Measurements from ENCODE around the gene MACROD1. TPM values are rescaled to one million over a fixed set of nuclear protein-coding genes. Genes with fewer than 3 reads are reported as not detected.

MACROD1 gene
- total RNA-seq, 1 experiment from 2014 or later: not detected

DNA sequence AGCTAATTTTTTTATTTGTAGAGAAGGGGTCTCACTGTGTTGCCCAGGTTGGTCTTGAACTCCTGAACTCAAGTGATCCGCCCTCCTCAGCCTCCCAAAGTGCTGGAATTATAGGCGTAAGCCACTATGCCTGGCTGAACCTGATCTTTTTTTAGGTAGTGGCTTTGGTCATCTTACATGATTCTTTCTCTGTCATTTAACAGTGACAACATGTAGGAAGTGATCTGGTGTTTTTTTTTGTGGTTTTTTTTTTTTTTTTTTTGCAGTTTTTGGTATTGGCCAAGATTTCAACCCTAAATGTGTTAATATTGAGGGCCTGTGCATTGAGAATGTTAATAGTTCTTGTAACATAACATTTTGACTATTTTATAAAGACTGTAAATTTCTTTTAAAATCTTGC lies 32.6 kb upstream of the MACROD1 start:
- DNase-seq: no peak
- no peaks in the 10 kb centered on the region for H3K27me3 ChIP-seq (ENCODE audit: low read length)
- H2AFZ ChIP-seq (ENCODE audit: low read length): no peak overlapping the region
- no peak overlapping the region for H3K4me3 ChIP-seq (ENCODE audit: low read length)
- H3K27ac ChIP-seq (ENCODE audit: low read length): no peak overlapping the region
- peaks cover 12% of the 10 kb centered on the region; the same call in 1 of the 2 replicates for H4K20me1 ChIP-seq (ENCODE audit: insufficient read depth, low read depth, low read length)
- H3K79me2 ChIP-seq (ENCODE audit: low read length): peaks cover 11% of the 10 kb centered on the region
- no peaks in the 10 kb centered on the region for H3K9me2 ChIP-seq (replicated peaks; ENCODE audit: insufficient read depth, low read length)
- no peak overlapping the region for H3K4me2 ChIP-seq (ENCODE audit: low read depth, low read length, poor library complexity, severe bottlenecking)
- H3K9ac ChIP-seq (ENCODE audit: low read length): no peak overlapping the region
- H3K9me3 ChIP-seq (ENCODE audit: low read length): no peaks in the 10 kb centered on the region
- H3K36me3 ChIP-seq (ENCODE audit: insufficient read depth, low read length): peaks cover 64% of the 10 kb centered on the region
- H3K4me1 ChIP-seq (ENCODE audit: low read length): peaks cover 13% of the 10 kb centered on the region

DNA sequence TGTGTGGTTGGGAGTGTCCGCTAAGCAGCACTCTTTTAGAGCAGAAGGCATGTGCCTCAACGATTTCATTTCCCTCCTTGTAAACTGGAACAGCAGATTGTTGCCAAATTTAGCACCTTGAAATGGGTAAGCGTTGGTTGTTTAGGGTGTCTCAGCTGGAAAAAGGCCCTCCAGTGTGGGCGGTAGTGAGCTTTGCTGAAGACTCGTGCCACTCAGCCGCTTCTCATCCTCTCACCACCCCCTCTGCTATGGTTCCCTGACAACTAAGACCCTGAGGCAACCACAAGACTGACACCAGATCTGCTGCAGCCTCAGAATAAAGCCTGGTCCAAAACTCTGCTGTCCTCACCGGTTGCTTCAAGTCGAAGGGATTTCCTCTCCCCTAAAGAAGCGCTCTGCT lies 30.7 kb upstream of the MACROD1 start:
- Histone ChIP-seq H3K9me3 (ENCODE audit: low read length) (no peaks in the 10 kb centered on the region), H3K4me3 (ENCODE audit: low read length) (no peak overlapping the region), H3K36me3 (ENCODE audit: insufficient read depth, low read length) (peaks cover 66% of the 10 kb centered on the region), H3K79me2 (ENCODE audit: low read length) (peaks cover 26% of the 10 kb centered on the region), H3K4me1 (ENCODE audit: low read length) (peaks cover 1% of the 10 kb centered on the region; the same call in 1 of the 2 replicates), H3K27me3 (ENCODE audit: low read length) (no peaks in the 10 kb centered on the region), H3K9me2 (replicated peaks; ENCODE audit: insufficient read depth, low read length) (no peaks in the 10 kb centered on the region), H3K4me2 (ENCODE audit: low read depth, low read length, poor library complexity, severe bottlenecking) (no peak overlapping the region), H4K20me1 (ENCODE audit: insufficient read depth, low read depth, low read length) (peaks cover 23% of the 10 kb centered on the region), H3K9ac (ENCODE audit: low read length) (no peak overlapping the region), H3K27ac (ENCODE audit: low read length) (no peak overlapping the region), H2AFZ (ENCODE audit: low read length) (no peak overlapping the region)
- DNase-seq: no peak

DNA sequence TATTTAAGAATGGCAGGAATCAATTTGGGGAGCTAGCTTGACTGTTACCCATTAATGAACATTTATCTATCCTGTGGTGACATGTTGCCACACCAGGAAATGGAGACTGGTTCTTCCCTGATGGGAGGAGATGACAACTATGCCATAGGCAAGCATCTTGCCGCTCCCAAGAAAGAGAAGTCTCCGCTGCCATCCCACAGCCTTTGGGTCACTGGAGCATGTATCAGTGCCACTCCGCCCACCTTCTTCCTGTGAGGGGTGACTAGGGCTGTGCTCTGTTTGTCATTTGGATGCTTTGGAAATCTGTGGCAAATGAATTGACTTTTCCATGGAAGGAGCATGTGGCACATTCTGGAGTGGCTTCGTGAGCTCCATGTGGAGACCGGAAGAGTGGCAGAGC lies 26.5 kb upstream of the MACROD1 start:
- Histone ChIP-seq H3K4me1 (ENCODE audit: low read length) (no peaks in the 10 kb centered on the region), H3K9me3 (ENCODE audit: low read length) (no peaks in the 10 kb centered on the region), H4K20me1 (ENCODE audit: insufficient read depth, low read depth, low read length) (peaks cover 43% of the 10 kb centered on the region), H3K4me3 (ENCODE audit: low read length) (no peak overlapping the region), H3K36me3 (ENCODE audit: insufficient read depth, low read length) (peaks cover 59% of the 10 kb centered on the region), H3K27ac (ENCODE audit: low read length) (no peak overlapping the region), H3K27me3 (ENCODE audit: low read length) (no peaks in the 10 kb centered on the region), H3K9ac (ENCODE audit: low read length) (no peak overlapping the region), H2AFZ (ENCODE audit: low read length) (no peak overlapping the region), H3K9me2 (replicated peaks; ENCODE audit: insufficient read depth, low read length) (no peaks in the 10 kb centered on the region), H3K4me2 (ENCODE audit: low read depth, low read length, poor library complexity, severe bottlenecking) (no peak overlapping the region), H3K79me2 (ENCODE audit: low read length) (peaks cover 39% of the 10 kb centered on the region)
- DNase-seq: no peak

DNA sequence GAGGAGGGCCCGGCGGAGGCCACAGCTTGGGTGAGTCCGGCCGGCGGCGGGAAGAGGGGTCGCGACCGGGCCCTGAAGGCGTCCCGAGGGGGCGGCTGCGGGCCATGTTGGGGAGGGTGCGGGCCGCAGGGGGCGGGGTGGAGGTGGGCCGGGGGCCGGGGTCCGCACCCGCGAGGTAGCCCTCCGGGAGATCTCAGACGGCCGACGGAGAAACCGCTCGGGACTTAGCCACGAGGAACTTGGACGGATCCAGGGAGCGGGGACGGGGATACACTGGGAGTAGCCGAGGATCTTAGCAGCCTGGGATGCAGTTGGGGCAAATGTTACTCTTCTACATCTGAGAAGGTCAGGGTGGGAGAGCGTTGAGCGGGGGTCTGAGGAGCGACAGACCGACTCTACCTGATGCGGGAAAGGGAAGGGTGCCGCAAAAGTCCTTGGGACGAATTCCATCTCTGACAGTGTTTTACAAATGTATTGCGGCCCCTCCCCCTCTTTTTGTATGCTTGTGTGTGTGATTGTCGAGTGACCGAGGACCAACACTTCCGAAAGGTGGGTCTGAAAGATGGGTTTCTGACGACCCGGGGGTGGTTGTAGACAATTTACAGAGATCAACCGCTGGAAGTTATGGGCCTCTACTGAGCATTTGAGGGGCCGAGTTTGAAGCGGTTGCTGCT lies 20.7 kb upstream of the MACROD1 start:
- Histone ChIP-seq H3K9me2 (replicated peaks; ENCODE audit: insufficient read depth, low read length) (no peaks in the 10 kb centered on the region), H2AFZ (ENCODE audit: low read length) (no peak overlapping the region), H3K9me3 (ENCODE audit: low read length) (no peaks in the 10 kb centered on the region), H3K27me3 (ENCODE audit: low read length) (no peaks in the 10 kb centered on the region), H3K4me2 (ENCODE audit: low read depth, low read length, poor library complexity, severe bottlenecking) (no peak overlapping the region), H3K4me3 (ENCODE audit: low read length) (no peak overlapping the region), H3K79me2 (ENCODE audit: low read length) (peaks cover 34% of the 10 kb centered on the region), H3K36me3 (ENCODE audit: insufficient read depth, low read length) (peaks cover 13% of the 10 kb centered on the region), H3K9ac (ENCODE audit: low read length) (no peak overlapping the region), H3K27ac (ENCODE audit: low read length) (no peak overlapping the region), H3K4me1 (ENCODE audit: low read length) (peaks cover 27% of the 10 kb centered on the region), H4K20me1 (ENCODE audit: insufficient read depth, low read depth, low read length) (peaks cover 23% of the 10 kb centered on the region; the same call in 1 of the 2 replicates)
- DNase-seq: no peak

DNA sequence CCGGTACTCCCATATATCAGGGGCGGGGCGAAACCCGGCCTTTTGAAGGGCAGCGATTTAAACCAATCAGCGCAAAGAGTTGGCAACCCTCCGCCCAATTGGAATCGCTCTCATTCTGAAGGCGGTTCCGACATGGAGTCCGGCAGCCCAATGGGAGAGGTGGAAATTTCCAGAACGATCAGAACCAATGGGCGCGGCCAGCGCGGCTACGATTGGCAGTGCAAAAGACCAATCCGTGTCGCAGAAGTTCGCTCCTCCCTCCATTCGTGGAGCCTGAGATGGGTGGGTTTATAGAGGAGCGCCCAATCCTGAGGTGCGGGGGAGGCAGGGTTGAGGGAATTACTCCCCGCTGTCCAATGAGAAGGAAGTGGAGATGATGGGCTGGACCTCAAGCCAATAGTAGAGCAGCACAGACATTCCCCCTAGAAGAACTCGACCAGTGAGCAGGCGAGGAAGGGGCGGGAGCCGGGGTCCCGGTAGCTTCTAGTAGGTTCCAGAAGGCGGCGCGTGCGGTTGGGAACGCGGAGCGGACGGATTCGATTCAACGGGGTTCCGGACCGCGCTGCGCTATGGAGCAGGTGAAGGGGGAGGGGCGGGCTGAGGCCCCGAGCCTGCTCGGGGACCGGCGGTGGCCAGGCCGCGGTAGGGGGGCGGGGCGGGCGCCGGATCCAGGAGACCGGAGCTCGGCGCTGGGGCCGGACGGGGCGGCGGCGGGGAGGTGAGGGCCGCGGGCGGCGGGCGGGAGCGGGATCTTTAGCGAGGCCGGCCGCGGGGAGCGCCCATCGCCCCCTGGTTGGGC lies 20.0 kb upstream of the MACROD1 start, which contains the start of gene STIP1:
TSS of gene STIP1 (plus strand) at position 479 of the 799 bp plus-strand sequence. CDS start at position 570, 91 bp downstream.
- H3K9me2 ChIP-seq (replicated peaks; ENCODE audit: insufficient read depth, low read length): no peaks in the 10 kb centered on the region
- H3K27me3 ChIP-seq (ENCODE audit: low read length): no peaks in the 10 kb centered on the region
- no peak within 1 kb of the TSS for H2AFZ ChIP-seq (ENCODE audit: low read length)
- peaks cover 27% of the 10 kb centered on the region for H3K79me2 ChIP-seq (ENCODE audit: low read length)
- H3K9ac ChIP-seq (ENCODE audit: low read length): peak within 1 kb of the TSS; percentile 83
- no peaks in the 10 kb centered on the region for H3K9me3 ChIP-seq (ENCODE audit: low read length)
- H3K4me2 ChIP-seq (ENCODE audit: low read depth, low read length, poor library complexity, severe bottlenecking): peak within 1 kb of the TSS; percentile 95
- H3K4me3 ChIP-seq (ENCODE audit: low read length): peak within 1 kb of the TSS; percentile 78
- peak; percentile 100 for DNase-seq
- peaks cover 13% of the 10 kb centered on the region for H3K36me3 ChIP-seq (ENCODE audit: insufficient read depth, low read length)
- H3K4me1 ChIP-seq (ENCODE audit: low read length): peaks cover 34% of the 10 kb centered on the region
- H3K27ac ChIP-seq (ENCODE audit: low read length): peak within 1 kb of the TSS; percentile 52
- peaks cover 22% of the 10 kb centered on the region; the same call in 1 of the 2 replicates for H4K20me1 ChIP-seq (ENCODE audit: insufficient read depth, low read depth, low read length)

DNA sequence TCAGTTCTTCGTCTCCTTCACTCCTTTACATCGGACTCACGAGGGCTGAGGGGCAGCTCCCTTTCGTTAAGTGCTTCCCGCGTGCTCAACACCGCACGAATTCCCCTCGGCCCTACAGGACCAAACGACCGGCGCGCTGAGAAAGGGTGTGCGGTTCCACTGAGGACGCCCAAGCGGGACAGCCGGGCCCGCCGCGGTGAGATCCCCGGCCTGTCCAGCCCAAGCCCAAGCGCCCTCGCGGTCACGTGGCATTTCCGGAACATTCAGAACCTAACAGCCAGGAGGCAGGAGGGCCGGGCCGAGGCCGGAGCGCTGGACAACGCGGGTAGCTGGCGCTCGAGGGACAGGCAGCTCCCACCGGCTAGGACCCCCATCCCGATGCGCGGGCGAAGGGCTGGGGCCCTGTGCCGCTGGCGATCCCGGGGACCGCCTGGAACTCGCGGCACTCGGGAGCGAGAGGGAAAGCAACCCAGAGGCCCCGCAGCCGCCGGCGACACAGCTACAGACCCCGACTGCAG lies 19.3 kb upstream of the MACROD1 start:
- Histone ChIP-seq H2AFZ (ENCODE audit: low read length) (no peak overlapping the region), H3K36me3 (ENCODE audit: insufficient read depth, low read length) (peaks cover 13% of the 10 kb centered on the region), H3K79me2 (ENCODE audit: low read length) (peaks cover 20% of the 10 kb centered on the region), H3K27ac (ENCODE audit: low read length) (peak overlapping the region; percentile 52), H3K9ac (ENCODE audit: low read length) (peak overlapping the region; percentile 83), H3K9me3 (ENCODE audit: low read length) (no peaks in the 10 kb centered on the region), H3K4me1 (ENCODE audit: low read length) (peaks cover 36% of the 10 kb centered on the region), H4K20me1 (ENCODE audit: insufficient read depth, low read depth, low read length) (peaks cover 16% of the 10 kb centered on the region; the same call in 1 of the 2 replicates), H3K4me2 (ENCODE audit: low read depth, low read length, poor library complexity, severe bottlenecking) (peak overlapping the region; percentile 95), H3K4me3 (ENCODE audit: low read length) (peak overlapping the region; percentile 78), H3K27me3 (ENCODE audit: low read length) (no peaks in the 10 kb centered on the region), H3K9me2 (replicated peaks; ENCODE audit: insufficient read depth, low read length) (no peaks in the 10 kb centered on the region)
- peak; percentile 77 for DNase-seq

DNA sequence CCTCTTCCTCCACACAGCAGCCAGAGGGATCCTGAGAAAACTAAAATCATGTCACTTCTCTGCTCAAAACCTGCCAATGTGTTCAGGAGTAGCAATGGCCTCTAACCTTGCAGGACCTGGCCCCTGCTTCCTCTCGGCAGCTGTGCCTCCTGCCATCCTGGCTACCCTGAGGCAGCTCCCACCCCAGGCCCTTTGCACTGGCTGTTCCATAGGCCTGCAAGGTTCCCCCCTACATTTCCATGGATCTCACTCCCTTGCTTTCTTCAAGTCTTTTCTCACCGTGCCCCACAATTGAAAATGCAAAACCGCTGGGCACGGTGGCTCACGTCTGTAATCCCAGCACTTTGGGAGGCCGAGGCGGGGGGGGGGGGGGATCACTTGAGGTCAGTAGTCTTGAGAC lies 18.0 kb upstream of the MACROD1 start:
- H3K9me2 ChIP-seq (replicated peaks; ENCODE audit: insufficient read depth, low read length): no peaks in the 10 kb centered on the region
- peaks cover 20% of the 10 kb centered on the region for H3K79me2 ChIP-seq (ENCODE audit: low read length)
- DNase-seq: no peak
- peaks cover 12% of the 10 kb centered on the region for H3K36me3 ChIP-seq (ENCODE audit: insufficient read depth, low read length)
- peaks cover 6% of the 10 kb centered on the region; the same call in 1 of the 2 replicates for H4K20me1 ChIP-seq (ENCODE audit: insufficient read depth, low read depth, low read length)
- no peak overlapping the region for H3K27ac ChIP-seq (ENCODE audit: low read length)
- H3K4me1 ChIP-seq (ENCODE audit: low read length): peaks cover 36% of the 10 kb centered on the region
- peak overlapping the region; percentile 78; the same call in 1 of the 2 replicates for H3K4me3 ChIP-seq (ENCODE audit: low read length)
- H3K27me3 ChIP-seq (ENCODE audit: low read length): no peaks in the 10 kb centered on the region
- peak overlapping the region; percentile 95 for H3K4me2 ChIP-seq (ENCODE audit: low read depth, low read length, poor library complexity, severe bottlenecking)
- peaks cover 5% of the 10 kb centered on the region; the same call in 1 of the 2 replicates for H3K9me3 ChIP-seq (ENCODE audit: low read length)
- H2AFZ ChIP-seq (ENCODE audit: low read length): no peak overlapping the region
- peak overlapping the region; percentile 83 for H3K9ac ChIP-seq (ENCODE audit: low read length)

Data from Karpas-422 (cell line).